GM23338 (cell line): ENCODE results near the gene NALF2. TPM values are rescaled to one million over a fixed set of nuclear protein-coding genes. Genes with fewer than 3 reads are reported as not detected.

Experiments used
- ATAC-seq: fragments of 200-7000 bp; cut with Tn5 transposase; 3 replicates; pipeline ENCODE4 v1.9.1; 2020
- DNase-seq: peaks from one replicate; pipeline ENCODE4 v3.0.0-alpha.2; 2015; ENCODE audit warnings: low spot score
- H2AFZ ChIP-seq: fragments of 200-600 bp; sonication (generic); 2 replicates; pipeline ENCODE4 v1.8.0; 2016; ENCODE audit warnings: antibody characterized with exemption, mild to moderate bottlenecking, moderate library complexity
- H3F3A ChIP-seq: fragments of 200-600 bp; sonication (generic); replicated peaks from 2 replicates; pipeline ENCODE4 v1.8.0; 2017; ENCODE audit warnings: antibody characterized with exemption, mixed run types, low read depth
- H3K27ac ChIP-seq: fragments of 200-600 bp; sonication (generic); 2 replicates; pipeline ENCODE4 v1.6.1; 2016; ENCODE audit warnings: low read depth
- H3K27me3 ChIP-seq: fragments of 200-600 bp; sonication (generic); 2 replicates; pipeline ENCODE4 v1.8.0; 2016; ENCODE audit warnings: mild to moderate bottlenecking, mixed run types, moderate library complexity; ENCODE audit not compliant: insufficient read depth
- H3K36me3 ChIP-seq: fragments of 200-600 bp; sonication (generic); 2 replicates; pipeline ENCODE4 v1.8.0; 2016; ENCODE audit warnings: mild to moderate bottlenecking; ENCODE audit not compliant: insufficient read depth
- H3K4me1 ChIP-seq: fragments of 200-600 bp; sonication (generic); 2 replicates; pipeline ENCODE4 v1.8.0; 2016; ENCODE audit warnings: mild to moderate bottlenecking, moderate library complexity; ENCODE audit not compliant: insufficient read depth
- H3K4me2 ChIP-seq: fragments of 200-600 bp; sonication (generic); 2 replicates; pipeline ENCODE4 v1.7.1; 2017; ENCODE audit warnings: mixed run types
- H3K4me3 ChIP-seq: fragments of 200-600 bp; sonication (generic); 2 replicates; pipeline ENCODE4 v1.6.1; 2016; ENCODE audit warnings: mixed run types
- H3K79me2 ChIP-seq: fragments of 200-600 bp; sonication (generic); replicated peaks from 2 replicates; pipeline ENCODE4 v1.8.0; 2017; ENCODE audit warnings: mild to moderate bottlenecking; ENCODE audit not compliant: insufficient read depth
- H3K9me2 ChIP-seq: fragments of 200-600 bp; sonication (generic); 2 replicates; pipeline ENCODE4 v1.8.0; 2017; ENCODE audit not compliant: insufficient read depth
- H4K20me1 ChIP-seq: fragments of 200-600 bp; sonication (generic); replicated peaks from 2 replicates; pipeline ENCODE4 v1.8.0; 2017; ENCODE audit warnings: mild to moderate bottlenecking; ENCODE audit not compliant: insufficient read depth
- H3K27ac Mint-ChIP-seq: 2 replicates; pipeline ENCODE4 v1.8.0; 2020; ENCODE audit warnings: inconsistent platforms, mild to moderate bottlenecking, moderate library complexity, mixed read lengths
- H3K27me3 Mint-ChIP-seq: 3 replicates; pipeline ENCODE4 v1.8.0; 2022; ENCODE audit warnings: low read depth, mild to moderate bottlenecking, moderate library complexity, mixed read lengths, inconsistent platforms; ENCODE audit not compliant: insufficient read depth, poor library complexity
- H3K36me3 Mint-ChIP-seq: 3 replicates; pipeline ENCODE4 v1.8.0; 2021; ENCODE audit warnings: low read depth, mild to moderate bottlenecking, inconsistent platforms, moderate library complexity, mixed read lengths
- H3K4me1 Mint-ChIP-seq: 3 replicates; pipeline ENCODE4 v1.8.0; 2020; ENCODE audit warnings: mild to moderate bottlenecking, inconsistent platforms, mixed read lengths
- H3K4me3 Mint-ChIP-seq: 3 replicates; pipeline ENCODE4 v1.8.0; 2021; ENCODE audit warnings: moderate library complexity, mild to moderate bottlenecking, inconsistent platforms, mixed read lengths
- H3K9me3 Mint-ChIP-seq: 3 replicates; pipeline ENCODE4 v1.8.0; 2020; ENCODE audit warnings: moderate library complexity, mild to moderate bottlenecking, inconsistent platforms, mixed read lengths
- CREB1 ChIP-seq: fragments of 250-450 bp; sonication (Bioruptor Pico); IDR thresholded peaks from 2 replicates; pipeline ENCODE4 v1.5.0; 2020; ENCODE audit warnings: low read depth, mild to moderate bottlenecking, moderate library complexity
- EZH2phosphoT487 ChIP-seq: fragments of 200-600 bp; sonication (generic); IDR thresholded peaks from one replicate; pipeline ENCODE4 v1.8.1; 2018; ENCODE audit warnings: antibody characterized with exemption; ENCODE audit not compliant: unreplicated experiment
- POLR2AphosphoS5 ChIP-seq: IDR thresholded peaks from 2 replicates; pipeline ENCODE4 v1.6.1; 2016; ENCODE audit warnings: antibody characterized with exemption, low read depth
- STAT1 ChIP-seq: IDR thresholded peaks from one replicate; pipeline ENCODE4 v1.6.1; 2016; ENCODE audit warnings: antibody characterized with exemption; ENCODE audit not compliant: unreplicated experiment
- ZNF114 ChIP-seq: fragments of 250-450 bp; sonication (Bioruptor Pico); IDR thresholded peaks from 2 replicates; pipeline ENCODE4 v1.5.0; 2020; ENCODE audit warnings: mild to moderate bottlenecking, moderate library complexity
- ZNF331 ChIP-seq: fragments of 250-450 bp; sonication (Bioruptor Pico); IDR thresholded peaks from 2 replicates; pipeline ENCODE4 v1.5.0; 2020; ENCODE audit warnings: low read depth, mild to moderate bottlenecking, moderate library complexity
- polyA plus RNA-seq: library from polyadenylated mRNA; unstranded; fragments of >200 nt; fragmentation: Nextera tagmentation; extraction: Ambion mirVana; gene quantifications from 2 replicates; pipeline ENCODE4 v1.2.1, GENCODE V29; 2016
- total RNA-seq: library from RNA; depleted of rRNA; stranded (reverse); fragments of >200 nt; shearing (Covaris generic); gene quantifications from 2 replicates; pipeline ENCODE4 v1.2.3, GENCODE V29; 2014
- TF ChIP-seq, protein P1 (sequence below): IDR thresholded peaks from one replicate; pipeline ENCODE4 v1.6.1; 2018; ENCODE audit warnings: antibody characterized with exemption; ENCODE audit not compliant: unreplicated experiment
- TF ChIP-seq, protein P2 (sequence below), 2 experiments: fragments of 200-600 bp in 1 of 2; sonication (generic) in 1 of 2; conservative IDR thresholded peaks; 2 replicates each; pipeline versions ENCODE4 v1.5.1 to v1.6.1; 2016 to 2017; ENCODE audit warnings: antibody characterized with exemption in 2 of 2, low read depth in 2 of 2, mild to moderate bottlenecking in 2 of 2, moderate library complexity in 1 of 2
- TF ChIP-seq, protein P3 (sequence below): fragments of 250-450 bp; sonication (Bioruptor Pico); IDR thresholded peaks from 2 replicates; pipeline ENCODE4 v1.5.0; 2020; ENCODE audit warnings: mild to moderate bottlenecking, moderate library complexity

NALF2 gene
- total and polyA plus RNA-seq, 2 experiments from 2014 or later: 4.4 to 10.5 TPM

DNA sequence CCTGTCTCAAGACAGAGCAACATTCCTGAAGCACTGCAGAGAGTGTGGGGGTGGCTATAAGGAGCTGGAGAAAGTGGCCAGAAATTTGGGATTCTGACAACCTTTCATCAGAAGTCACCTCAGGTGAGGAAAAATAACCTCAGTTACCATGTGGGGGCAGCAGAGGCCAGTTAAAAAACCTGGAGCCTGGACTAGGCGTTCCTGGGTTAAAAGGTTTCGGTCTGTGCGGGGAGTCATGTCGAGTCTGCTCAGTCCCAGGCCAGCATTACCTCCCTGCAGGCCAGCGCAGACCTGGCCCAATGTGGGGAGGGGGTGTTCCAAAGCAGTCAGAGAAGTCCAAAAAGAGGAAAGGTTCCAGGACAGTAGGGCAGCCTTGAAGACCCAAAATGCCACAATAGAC, 10.9 kb upstream of the NALF2 start:
- Histone ChIP-seq H3K4me2 (no peak overlapping the region), H3K4me1 (no peaks in the 10 kb centered on the region), H2AFZ (no peak overlapping the region), H3K79me2 (no peaks in the 10 kb centered on the region), H3K27ac (no peak overlapping the region), H3F3A (no peaks in the 10 kb centered on the region), H3K9me2 (no peaks in the 10 kb centered on the region), H3K36me3 (no peaks in the 10 kb centered on the region), H4K20me1 (no peaks in the 10 kb centered on the region), H3K27me3 (no peaks in the 10 kb centered on the region), H3K4me3 (no peak overlapping the region)
- DNase-seq (peak; percentile 82), ATAC-seq (peak; percentile 94)
- H3K4me1 Mint-ChIP-seq: no peaks in the 10 kb centered on the region
- no peak overlapping the region for H3K27ac Mint-ChIP-seq
- H3K4me3 Mint-ChIP-seq: no peak overlapping the region
- no peaks in the 10 kb centered on the region for H3K36me3 Mint-ChIP-seq
- no peaks in the 10 kb centered on the region for H3K9me3 Mint-ChIP-seq
- H3K27me3 Mint-ChIP-seq: peaks cover 4% of the 10 kb centered on the region
- TF ChIP-seq, protein P1, sequence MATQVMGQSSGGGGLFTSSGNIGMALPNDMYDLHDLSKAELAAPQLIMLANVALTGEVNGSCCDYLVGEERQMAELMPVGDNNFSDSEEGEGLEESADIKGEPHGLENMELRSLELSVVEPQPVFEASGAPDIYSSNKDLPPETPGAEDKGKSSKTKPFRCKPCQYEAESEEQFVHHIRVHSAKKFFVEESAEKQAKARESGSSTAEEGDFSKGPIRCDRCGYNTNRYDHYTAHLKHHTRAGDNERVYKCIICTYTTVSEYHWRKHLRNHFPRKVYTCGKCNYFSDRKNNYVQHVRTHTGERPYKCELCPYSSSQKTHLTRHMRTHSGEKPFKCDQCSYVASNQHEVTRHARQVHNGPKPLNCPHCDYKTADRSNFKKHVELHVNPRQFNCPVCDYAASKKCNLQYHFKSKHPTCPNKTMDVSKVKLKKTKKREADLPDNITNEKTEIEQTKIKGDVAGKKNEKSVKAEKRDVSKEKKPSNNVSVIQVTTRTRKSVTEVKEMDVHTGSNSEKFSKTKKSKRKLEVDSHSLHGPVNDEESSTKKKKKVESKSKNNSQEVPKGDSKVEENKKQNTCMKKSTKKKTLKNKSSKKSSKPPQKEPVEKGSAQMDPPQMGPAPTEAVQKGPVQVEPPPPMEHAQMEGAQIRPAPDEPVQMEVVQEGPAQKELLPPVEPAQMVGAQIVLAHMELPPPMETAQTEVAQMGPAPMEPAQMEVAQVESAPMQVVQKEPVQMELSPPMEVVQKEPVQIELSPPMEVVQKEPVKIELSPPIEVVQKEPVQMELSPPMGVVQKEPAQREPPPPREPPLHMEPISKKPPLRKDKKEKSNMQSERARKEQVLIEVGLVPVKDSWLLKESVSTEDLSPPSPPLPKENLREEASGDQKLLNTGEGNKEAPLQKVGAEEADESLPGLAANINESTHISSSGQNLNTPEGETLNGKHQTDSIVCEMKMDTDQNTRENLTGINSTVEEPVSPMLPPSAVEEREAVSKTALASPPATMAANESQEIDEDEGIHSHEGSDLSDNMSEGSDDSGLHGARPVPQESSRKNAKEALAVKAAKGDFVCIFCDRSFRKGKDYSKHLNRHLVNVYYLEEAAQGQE: no peak
- TF ChIP-seq, protein P2, sequence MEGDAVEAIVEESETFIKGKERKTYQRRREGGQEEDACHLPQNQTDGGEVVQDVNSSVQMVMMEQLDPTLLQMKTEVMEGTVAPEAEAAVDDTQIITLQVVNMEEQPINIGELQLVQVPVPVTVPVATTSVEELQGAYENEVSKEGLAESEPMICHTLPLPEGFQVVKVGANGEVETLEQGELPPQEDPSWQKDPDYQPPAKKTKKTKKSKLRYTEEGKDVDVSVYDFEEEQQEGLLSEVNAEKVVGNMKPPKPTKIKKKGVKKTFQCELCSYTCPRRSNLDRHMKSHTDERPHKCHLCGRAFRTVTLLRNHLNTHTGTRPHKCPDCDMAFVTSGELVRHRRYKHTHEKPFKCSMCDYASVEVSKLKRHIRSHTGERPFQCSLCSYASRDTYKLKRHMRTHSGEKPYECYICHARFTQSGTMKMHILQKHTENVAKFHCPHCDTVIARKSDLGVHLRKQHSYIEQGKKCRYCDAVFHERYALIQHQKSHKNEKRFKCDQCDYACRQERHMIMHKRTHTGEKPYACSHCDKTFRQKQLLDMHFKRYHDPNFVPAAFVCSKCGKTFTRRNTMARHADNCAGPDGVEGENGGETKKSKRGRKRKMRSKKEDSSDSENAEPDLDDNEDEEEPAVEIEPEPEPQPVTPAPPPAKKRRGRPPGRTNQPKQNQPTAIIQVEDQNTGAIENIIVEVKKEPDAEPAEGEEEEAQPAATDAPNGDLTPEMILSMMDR (conservative IDR thresholded peaks at IDR 0.05; ENCODE audit: low read depth in 2 of 2): peak; percentile 47 to 67

DNA sequence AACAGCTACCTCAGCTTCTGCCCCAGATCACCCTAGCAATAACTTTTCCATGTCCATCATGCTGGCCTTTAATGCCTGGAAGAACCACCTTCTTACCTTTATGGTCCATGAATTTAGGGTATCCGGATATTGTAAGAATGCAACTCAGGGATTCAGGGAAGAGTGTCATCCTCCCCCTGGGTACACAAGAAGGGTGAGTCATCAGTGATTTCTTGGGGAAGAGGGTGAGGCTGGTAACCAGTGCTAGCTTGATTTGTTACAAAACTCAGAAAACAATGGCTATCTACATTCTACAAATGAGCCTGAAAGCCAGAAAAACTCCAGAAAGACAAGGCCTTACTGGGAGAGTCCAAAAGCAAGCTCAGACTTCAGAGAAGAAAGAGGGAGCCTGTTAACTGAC, 10.4 kb upstream of the NALF2 start:
- Histone ChIP-seq H2AFZ (no peak overlapping the region), H3K36me3 (no peaks in the 10 kb centered on the region), H3K4me2 (no peak overlapping the region), H4K20me1 (no peaks in the 10 kb centered on the region), H3K9me2 (no peaks in the 10 kb centered on the region), H3K27me3 (no peaks in the 10 kb centered on the region), H3K27ac (no peak overlapping the region), H3K79me2 (no peaks in the 10 kb centered on the region), H3K4me1 (no peaks in the 10 kb centered on the region), H3K4me3 (no peak overlapping the region), H3F3A (no peaks in the 10 kb centered on the region)
- no peak overlapping the region for H3K27ac Mint-ChIP-seq
- no peaks in the 10 kb centered on the region for H3K36me3 Mint-ChIP-seq
- DNase-seq (no peak), ATAC-seq (no peak)
- no peaks in the 10 kb centered on the region for H3K9me3 Mint-ChIP-seq
- H3K4me1 Mint-ChIP-seq: no peaks in the 10 kb centered on the region
- peaks cover 6% of the 10 kb centered on the region for H3K27me3 Mint-ChIP-seq
- H3K4me3 Mint-ChIP-seq: no peak overlapping the region
- TF ChIP-seq STAT1: no peak
- TF ChIP-seq EZH2phosphoT487: no peak
- TF ChIP-seq ZNF114 (CRISPR knock-in tag): no peak
- TF ChIP-seq POLR2AphosphoS5: no peak
- TF ChIP-seq, protein P3, sequence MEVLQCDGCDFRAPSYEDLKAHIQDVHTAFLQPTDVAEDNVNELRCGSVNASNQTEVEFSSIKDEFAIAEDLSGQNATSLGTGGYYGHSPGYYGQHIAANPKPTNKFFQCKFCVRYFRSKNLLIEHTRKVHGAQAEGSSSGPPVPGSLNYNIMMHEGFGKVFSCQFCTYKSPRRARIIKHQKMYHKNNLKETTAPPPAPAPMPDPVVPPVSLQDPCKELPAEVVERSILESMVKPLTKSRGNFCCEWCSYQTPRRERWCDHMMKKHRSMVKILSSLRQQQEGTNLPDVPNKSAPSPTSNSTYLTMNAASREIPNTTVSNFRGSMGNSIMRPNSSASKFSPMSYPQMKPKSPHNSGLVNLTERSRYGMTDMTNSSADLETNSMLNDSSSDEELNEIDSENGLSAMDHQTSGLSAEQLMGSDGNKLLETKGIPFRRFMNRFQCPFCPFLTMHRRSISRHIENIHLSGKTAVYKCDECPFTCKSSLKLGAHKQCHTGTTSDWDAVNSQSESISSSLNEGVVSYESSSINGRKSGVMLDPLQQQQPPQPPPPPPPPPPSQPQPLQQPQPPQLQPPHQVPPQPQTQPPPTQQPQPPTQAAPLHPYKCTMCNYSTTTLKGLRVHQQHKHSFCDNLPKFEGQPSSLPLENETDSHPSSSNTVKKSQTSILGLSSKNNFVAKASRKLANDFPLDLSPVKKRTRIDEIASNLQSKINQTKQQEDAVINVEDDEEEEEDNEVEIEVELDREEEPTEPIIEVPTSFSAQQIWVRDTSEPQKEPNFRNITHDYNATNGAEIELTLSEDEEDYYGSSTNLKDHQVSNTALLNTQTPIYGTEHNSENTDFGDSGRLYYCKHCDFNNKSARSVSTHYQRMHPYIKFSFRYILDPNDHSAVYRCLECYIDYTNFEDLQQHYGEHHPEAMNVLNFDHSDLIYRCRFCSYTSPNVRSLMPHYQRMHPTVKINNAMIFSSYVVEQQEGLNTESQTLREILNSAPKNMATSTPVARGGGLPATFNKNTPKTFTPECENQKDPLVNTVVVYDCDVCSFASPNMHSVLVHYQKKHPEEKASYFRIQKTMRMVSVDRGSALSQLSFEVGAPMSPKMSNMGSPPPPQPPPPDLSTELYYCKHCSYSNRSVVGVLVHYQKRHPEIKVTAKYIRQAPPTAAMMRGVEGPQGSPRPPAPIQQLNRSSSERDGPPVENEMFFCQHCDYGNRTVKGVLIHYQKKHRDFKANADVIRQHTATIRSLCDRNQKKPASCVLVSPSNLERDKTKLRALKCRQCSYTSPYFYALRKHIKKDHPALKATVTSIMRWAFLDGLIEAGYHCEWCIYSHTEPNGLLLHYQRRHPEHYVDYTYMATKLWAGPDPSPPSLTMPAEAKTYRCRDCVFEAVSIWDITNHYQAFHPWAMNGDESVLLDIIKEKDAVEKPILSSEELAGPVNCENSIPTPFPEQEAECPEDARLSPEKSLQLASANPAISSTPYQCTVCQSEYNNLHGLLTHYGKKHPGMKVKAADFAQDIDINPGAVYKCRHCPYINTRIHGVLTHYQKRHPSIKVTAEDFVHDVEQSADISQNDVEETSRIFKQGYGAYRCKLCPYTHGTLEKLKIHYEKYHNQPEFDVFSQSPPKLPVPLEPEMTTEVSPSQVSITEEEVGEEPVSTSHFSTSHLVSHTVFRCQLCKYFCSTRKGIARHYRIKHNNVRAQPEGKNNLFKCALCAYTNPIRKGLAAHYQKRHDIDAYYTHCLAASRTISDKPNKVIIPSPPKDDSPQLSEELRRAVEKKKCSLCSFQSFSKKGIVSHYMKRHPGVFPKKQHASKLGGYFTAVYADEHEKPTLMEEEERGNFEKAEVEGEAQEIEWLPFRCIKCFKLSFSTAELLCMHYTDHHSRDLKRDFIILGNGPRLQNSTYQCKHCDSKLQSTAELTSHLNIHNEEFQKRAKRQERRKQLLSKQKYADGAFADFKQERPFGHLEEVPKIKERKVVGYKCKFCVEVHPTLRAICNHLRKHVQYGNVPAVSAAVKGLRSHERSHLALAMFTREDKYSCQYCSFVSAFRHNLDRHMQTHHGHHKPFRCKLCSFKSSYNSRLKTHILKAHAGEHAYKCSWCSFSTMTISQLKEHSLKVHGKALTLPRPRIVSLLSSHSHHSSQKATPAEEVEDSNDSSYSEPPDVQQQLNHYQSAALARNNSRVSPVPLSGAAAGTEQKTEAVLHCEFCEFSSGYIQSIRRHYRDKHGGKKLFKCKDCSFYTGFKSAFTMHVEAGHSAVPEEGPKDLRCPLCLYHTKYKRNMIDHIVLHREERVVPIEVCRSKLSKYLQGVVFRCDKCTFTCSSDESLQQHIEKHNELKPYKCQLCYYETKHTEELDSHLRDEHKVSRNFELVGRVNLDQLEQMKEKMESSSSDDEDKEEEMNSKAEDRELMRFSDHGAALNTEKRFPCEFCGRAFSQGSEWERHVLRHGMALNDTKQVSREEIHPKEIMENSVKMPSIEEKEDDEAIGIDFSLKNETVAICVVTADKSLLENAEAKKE (CRISPR knock-in tag): no peak
- TF ChIP-seq ZNF331: no peak
- TF ChIP-seq CREB1 (CRISPR knock-in tag): no peak
